Measurements from ENCODE around the gene NABP2.

Gene NABP2

GRCh38 chr12:56197921-56198635 lies 26.1 kb upstream of the NABP2 start:
- Histone ChIP-seq H3K4me1 (no peaks in the 10 kb centered on the region), H3K9me3 (no peaks in the 10 kb centered on the region), H3K27me3 (no peaks in the 10 kb centered on the region), H3K36me3 (no peaks in the 10 kb centered on the region), H3K4me3 (ENCODE audit: low read depth, low read length) (no peak overlapping the region)
- DNase-seq = no peak
- TF ChIP-seq, protein P1, sequence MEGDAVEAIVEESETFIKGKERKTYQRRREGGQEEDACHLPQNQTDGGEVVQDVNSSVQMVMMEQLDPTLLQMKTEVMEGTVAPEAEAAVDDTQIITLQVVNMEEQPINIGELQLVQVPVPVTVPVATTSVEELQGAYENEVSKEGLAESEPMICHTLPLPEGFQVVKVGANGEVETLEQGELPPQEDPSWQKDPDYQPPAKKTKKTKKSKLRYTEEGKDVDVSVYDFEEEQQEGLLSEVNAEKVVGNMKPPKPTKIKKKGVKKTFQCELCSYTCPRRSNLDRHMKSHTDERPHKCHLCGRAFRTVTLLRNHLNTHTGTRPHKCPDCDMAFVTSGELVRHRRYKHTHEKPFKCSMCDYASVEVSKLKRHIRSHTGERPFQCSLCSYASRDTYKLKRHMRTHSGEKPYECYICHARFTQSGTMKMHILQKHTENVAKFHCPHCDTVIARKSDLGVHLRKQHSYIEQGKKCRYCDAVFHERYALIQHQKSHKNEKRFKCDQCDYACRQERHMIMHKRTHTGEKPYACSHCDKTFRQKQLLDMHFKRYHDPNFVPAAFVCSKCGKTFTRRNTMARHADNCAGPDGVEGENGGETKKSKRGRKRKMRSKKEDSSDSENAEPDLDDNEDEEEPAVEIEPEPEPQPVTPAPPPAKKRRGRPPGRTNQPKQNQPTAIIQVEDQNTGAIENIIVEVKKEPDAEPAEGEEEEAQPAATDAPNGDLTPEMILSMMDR (IDR thresholded peaks at IDR 0.05; ENCODE audit: low read depth, low read length) = no peak

GRCh38 chr12:56198836-56199235 lies 25.3 kb upstream of the NABP2 start:
- DNase-seq = no peak
- Histone ChIP-seq H3K9me3 (no peaks in the 10 kb centered on the region), H3K36me3 (no peaks in the 10 kb centered on the region), H3K27me3 (no peaks in the 10 kb centered on the region), H3K4me3 (ENCODE audit: low read depth, low read length) (no peak overlapping the region), H3K4me1 (no peaks in the 10 kb centered on the region)
- TF ChIP-seq, protein P1 (IDR thresholded peaks at IDR 0.05; ENCODE audit: low read depth, low read length) = no peak

- peaks cover 8% of the 10 kb centered on the region for H3K36me3 ChIP-seq
- TF ChIP-seq, protein P1 (IDR thresholded peaks at IDR 0.05; ENCODE audit: low read depth, low read length) = no peak
- H3K27me3 ChIP-seq = no peaks in the 10 kb centered on the region
- no peaks in the 10 kb centered on the region for H3K4me1 ChIP-seq
- no peaks in the 10 kb centered on the region for H3K9me3 ChIP-seq
- no peak for DNase-seq
- H3K4me3 ChIP-seq (ENCODE audit: low read depth, low read length) = no peak overlapping the region
Measured at GRCh38 chr12:56202366-56202765, 21.8 kb upstream of the NABP2 start.

- no peak for DNase-seq
- Histone ChIP-seq H3K9me3 (no peaks in the 10 kb centered on the region), H3K4me1 (no peaks in the 10 kb centered on the region), H3K36me3 (peaks cover 12% of the 10 kb centered on the region), H3K27me3 (no peaks in the 10 kb centered on the region), H3K4me3 (ENCODE audit: low read depth, low read length) (no peak overlapping the region)
- TF ChIP-seq, protein P1 (IDR thresholded peaks at IDR 0.05; ENCODE audit: low read depth, low read length) = no peak
Measured at GRCh38 chr12:56202838-56203237, 21.3 kb upstream of the NABP2 start.

GRCh38 chr12:56204275-56204674 lies 19.9 kb upstream of the NABP2 start:
- H3K36me3 ChIP-seq = peaks cover 15% of the 10 kb centered on the region
- H3K4me1 ChIP-seq = no peaks in the 10 kb centered on the region
- H3K4me3 ChIP-seq (ENCODE audit: low read depth, low read length) = no peak overlapping the region
- DNase-seq = no peak
- H3K9me3 ChIP-seq = no peaks in the 10 kb centered on the region
- H3K27me3 ChIP-seq = no peaks in the 10 kb centered on the region
- TF ChIP-seq, protein P1 (IDR thresholded peaks at IDR 0.05; ENCODE audit: low read depth, low read length) = no peak

- Histone ChIP-seq H3K9me3 (no peaks in the 10 kb centered on the region), H3K4me3 (ENCODE audit: low read depth, low read length) (no peak overlapping the region), H3K4me1 (no peaks in the 10 kb centered on the region), H3K36me3 (peaks cover 25% of the 10 kb centered on the region), H3K27me3 (no peaks in the 10 kb centered on the region)
- no peak for DNase-seq
- TF ChIP-seq, protein P1 (IDR thresholded peaks at IDR 0.05; ENCODE audit: low read depth, low read length) = 0 out of 2 replicates have a peak, but pooled peaks have one; percentile 13
Measured at GRCh38 chr12:56205445-56205844, 18.7 kb upstream of the NABP2 start.
